Activated T-helper 17 cell treated with anti-CD3 and anti-CD28 coated beads, Interleukin-2, amount 50 U/mL, for 72 hours (primary cell): ENCODE measurements around the gene MUC12. TPM values are rescaled to one million over a fixed set of nuclear protein-coding genes. Genes with fewer than 3 reads are reported as not detected.
"Not testable (repeated sequence)": the region's sequence is repeated elsewhere in the genome, so short reads cannot be mapped to it uniquely, and the experiment has no call there.

Experiments used
- ATAC-seq: fragments of 150-1000 bp; cut with Tn5 transposase; replicated peaks from 2 replicates; pipeline ENCODE4 v1.10.0; 2021; ENCODE audit warnings: mild to moderate bottlenecking, moderate library complexity
- H3K27ac Mint-ChIP-seq: one replicate; pipeline ENCODE4 v1.8.0; 2022; ENCODE audit warnings: mixed read lengths
- H3K27me3 Mint-ChIP-seq: one replicate; pipeline ENCODE4 v1.8.0; 2022; ENCODE audit warnings: mixed read lengths
- H3K36me3 Mint-ChIP-seq: one replicate; pipeline ENCODE4 v1.8.0; 2022; ENCODE audit warnings: low read depth, mild to moderate bottlenecking, mixed read lengths
- H3K4me1 Mint-ChIP-seq: one replicate; pipeline ENCODE4 v1.8.0; 2022; ENCODE audit warnings: mixed read lengths
- H3K4me3 Mint-ChIP-seq: one replicate; pipeline ENCODE4 v1.8.0; 2022; ENCODE audit warnings: mild to moderate bottlenecking, mixed read lengths
- H3K9me3 Mint-ChIP-seq: one replicate; pipeline ENCODE4 v1.8.0; 2022; ENCODE audit warnings: mixed read lengths
- total RNA-seq, 2 donors: library from RNA; stranded (reverse); gene quantifications; one replicate each; pipeline ENCODE4 v1.2.3, GENCODE V29; 2022

Gene MUC12
- total RNA-seq, 2 donors from 2014 or later = 0.79 to 0.93 TPM

DNA sequence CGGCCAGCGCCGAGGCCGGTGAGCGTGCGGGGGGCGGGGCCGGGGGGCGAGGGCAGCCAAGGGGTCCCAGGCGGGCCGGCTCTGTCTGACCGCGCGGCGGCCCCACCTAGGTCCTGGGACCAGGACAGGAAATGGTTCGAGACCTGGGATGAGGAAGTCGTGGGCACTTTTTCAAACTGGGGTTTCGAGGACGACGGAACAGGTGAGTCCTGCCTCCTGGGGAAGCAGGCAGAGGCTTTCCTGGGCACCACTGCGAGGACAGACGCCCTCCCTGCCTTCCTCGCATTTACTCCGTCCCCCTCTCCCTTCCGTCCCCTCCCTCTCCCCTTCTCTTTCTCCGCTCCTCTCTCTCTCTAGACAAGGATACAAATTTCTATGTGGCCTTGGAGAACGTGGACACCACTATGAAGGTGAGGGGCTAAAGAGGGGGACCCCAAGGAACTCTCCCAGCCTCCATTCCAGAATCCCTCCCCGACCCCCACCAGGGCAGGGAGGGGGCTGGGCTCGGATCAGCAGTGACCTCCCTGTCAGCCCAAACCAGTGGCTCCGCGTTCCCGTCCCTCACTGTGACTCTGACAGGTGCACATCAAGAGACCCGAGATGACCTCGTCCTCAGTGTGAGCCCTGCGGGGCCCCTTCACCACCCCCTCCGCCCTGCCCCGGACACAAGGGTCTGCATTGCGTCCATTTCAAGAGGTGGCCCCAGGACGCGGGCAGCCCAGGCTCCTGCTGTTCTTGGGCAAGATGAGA, 2.6 kb upstream of the MUC12 start:
- Mint-ChIP-seq H3K36me3 (no peaks in the 10 kb centered on the region), H3K27me3 (peaks cover 50% of the 10 kb centered on the region), H3K9me3 (no peaks in the 10 kb centered on the region), H3K27ac (no peak overlapping the region), H3K4me3 (peak overlapping the region; percentile 16), H3K4me1 (peaks cover 12% of the 10 kb centered on the region)
- peak; percentile 16 for ATAC-seq

- Mint-ChIP-seq H3K4me3 (peak overlapping the region; percentile 16), H3K27me3 (peaks cover 53% of the 10 kb centered on the region), H3K36me3 (no peaks in the 10 kb centered on the region), H3K27ac (no peak overlapping the region), H3K4me1 (peaks cover 12% of the 10 kb centered on the region), H3K9me3 (no peaks in the 10 kb centered on the region)
- no peak for ATAC-seq
Observed at GRCh38 chr7:100967292-100967863, 2.0 kb upstream of the MUC12 start.

DNA sequence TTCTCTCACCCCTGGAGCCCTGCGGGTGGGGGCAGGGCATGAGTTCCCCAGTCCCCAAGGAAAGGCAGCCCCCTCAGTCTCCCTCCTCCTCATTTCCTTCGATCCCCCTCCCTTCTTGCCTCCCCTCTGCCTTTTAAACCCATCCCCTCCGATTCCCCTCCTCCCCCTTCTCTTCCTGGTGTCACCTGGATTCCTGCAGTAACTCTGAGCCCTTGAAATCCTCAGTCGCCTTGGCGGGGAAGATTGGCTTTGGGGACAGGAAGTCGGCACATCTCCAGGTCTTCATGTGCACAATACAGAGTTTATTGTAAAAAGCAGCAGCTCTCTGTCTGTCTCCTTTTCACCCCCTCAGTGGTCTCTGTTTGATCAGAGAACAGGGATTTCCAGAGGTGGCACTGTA, 1.3 kb upstream of the MUC12 start:
- Mint-ChIP-seq H3K4me1 (peaks cover 12% of the 10 kb centered on the region), H3K27me3 (peaks cover 53% of the 10 kb centered on the region), H3K4me3 (no peak overlapping the region), H3K36me3 (no peaks in the 10 kb centered on the region), H3K27ac (no peak overlapping the region), H3K9me3 (no peaks in the 10 kb centered on the region)
- no peak for ATAC-seq

GRCh38 chr7:100968650-100969049, 715 bp upstream of the MUC12 start:
- Mint-ChIP-seq H3K9me3 (no peaks in the 10 kb centered on the region), H3K27ac (no peak overlapping the region), H3K36me3 (no peaks in the 10 kb centered on the region), H3K27me3 (peaks cover 50% of the 10 kb centered on the region), H3K4me3 (no peak overlapping the region), H3K4me1 (peaks cover 12% of the 10 kb centered on the region)
- ATAC-seq = no peak

- no peak overlapping the region for H3K4me3 Mint-ChIP-seq
- peaks cover 7% of the 10 kb centered on the region for H3K4me1 Mint-ChIP-seq
- H3K27me3 Mint-ChIP-seq = peaks cover 45% of the 10 kb centered on the region
- ATAC-seq = peak; percentile 7
- no peak overlapping the region for H3K27ac Mint-ChIP-seq
- no peaks in the 10 kb centered on the region for H3K36me3 Mint-ChIP-seq
- H3K9me3 Mint-ChIP-seq = no peaks in the 10 kb centered on the region
Observed at GRCh38 chr7:100971111-100972001, 2.0 kb downstream of the MUC12 start.

GRCh38 chr7:100972002-100972347, 2.6 kb downstream of the MUC12 start:
- H3K9me3 Mint-ChIP-seq = no peaks in the 10 kb centered on the region
- ATAC-seq = peak; percentile 14
- H3K36me3 Mint-ChIP-seq = no peaks in the 10 kb centered on the region

DNA sequence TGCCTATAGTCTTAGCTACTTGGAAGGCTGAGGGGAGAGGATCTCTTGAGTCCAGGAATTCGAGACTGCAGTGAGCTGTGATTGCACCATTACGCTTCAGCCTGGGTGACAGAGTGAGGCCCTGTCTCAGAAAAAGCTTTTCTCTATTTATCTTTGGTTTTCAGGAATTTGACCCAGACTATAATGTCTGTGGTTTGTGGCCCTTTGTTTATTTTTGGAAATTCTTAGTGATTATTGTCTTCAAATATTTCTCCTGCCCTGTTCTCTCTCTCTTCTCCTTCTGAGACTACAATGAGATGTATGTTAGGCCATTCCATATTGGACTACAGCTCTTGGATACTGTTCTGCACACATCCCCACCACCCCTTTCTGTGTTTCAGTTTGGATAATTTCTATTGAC, 4.7 kb downstream of the MUC12 start:
- Mint-ChIP-seq H3K4me1 (no peaks in the 10 kb centered on the region), H3K9me3 (no peaks in the 10 kb centered on the region), H3K4me3 (no peak overlapping the region), H3K27ac (no peak overlapping the region), H3K27me3 (peaks cover 23% of the 10 kb centered on the region), H3K36me3 (no peaks in the 10 kb centered on the region)
- ATAC-seq = no peak

More at GRCh38 chr7:100972002-100972347, 2.6 kb downstream of the MUC12 start:
- H3K27me3 Mint-ChIP-seq = peaks cover 42% of the 10 kb centered on the region
- H3K27ac Mint-ChIP-seq = no peak overlapping the region
- H3K4me3 Mint-ChIP-seq = no peak overlapping the region
- peaks cover 7% of the 10 kb centered on the region for H3K4me1 Mint-ChIP-seq

DNA sequence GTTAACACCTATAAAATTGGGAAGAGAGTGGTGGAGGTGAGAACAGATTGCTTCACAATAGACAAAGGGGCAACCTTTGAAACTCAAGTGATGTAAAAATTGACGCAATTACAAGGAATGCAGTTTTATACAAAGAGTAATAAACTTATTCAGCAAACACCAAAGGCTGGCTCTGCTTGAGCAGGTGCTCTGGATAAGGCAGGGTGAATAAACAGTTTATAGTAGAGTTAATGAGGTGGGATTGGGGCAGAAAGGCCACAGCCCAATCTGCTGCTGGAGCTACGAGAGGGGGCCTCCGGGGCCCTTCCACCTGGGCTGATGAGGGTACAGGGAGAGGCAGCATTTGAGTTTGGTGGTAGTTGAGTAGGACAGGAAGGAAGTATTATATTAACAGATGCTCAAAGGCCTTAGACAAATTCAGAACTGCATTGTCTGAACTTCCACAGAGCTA, 6.0 kb downstream of the MUC12 start:
- Mint-ChIP-seq H3K27me3 (peaks cover 18% of the 10 kb centered on the region), H3K36me3 (no peaks in the 10 kb centered on the region), H3K27ac (no peak overlapping the region), H3K9me3 (no peaks in the 10 kb centered on the region), H3K4me3 (no peak overlapping the region), H3K4me1 (no peaks in the 10 kb centered on the region)
- ATAC-seq = no peak

GRCh38 chr7:100978300-100978699, 8.9 kb downstream of the MUC12 start:
- Mint-ChIP-seq H3K27me3 (peaks cover 7% of the 10 kb centered on the region), H3K9me3 (no peaks in the 10 kb centered on the region), H3K27ac (no peak overlapping the region), H3K4me1 (no peaks in the 10 kb centered on the region), H3K36me3 (no peaks in the 10 kb centered on the region), H3K4me3 (no peak overlapping the region)
- no peak for ATAC-seq

DNA sequence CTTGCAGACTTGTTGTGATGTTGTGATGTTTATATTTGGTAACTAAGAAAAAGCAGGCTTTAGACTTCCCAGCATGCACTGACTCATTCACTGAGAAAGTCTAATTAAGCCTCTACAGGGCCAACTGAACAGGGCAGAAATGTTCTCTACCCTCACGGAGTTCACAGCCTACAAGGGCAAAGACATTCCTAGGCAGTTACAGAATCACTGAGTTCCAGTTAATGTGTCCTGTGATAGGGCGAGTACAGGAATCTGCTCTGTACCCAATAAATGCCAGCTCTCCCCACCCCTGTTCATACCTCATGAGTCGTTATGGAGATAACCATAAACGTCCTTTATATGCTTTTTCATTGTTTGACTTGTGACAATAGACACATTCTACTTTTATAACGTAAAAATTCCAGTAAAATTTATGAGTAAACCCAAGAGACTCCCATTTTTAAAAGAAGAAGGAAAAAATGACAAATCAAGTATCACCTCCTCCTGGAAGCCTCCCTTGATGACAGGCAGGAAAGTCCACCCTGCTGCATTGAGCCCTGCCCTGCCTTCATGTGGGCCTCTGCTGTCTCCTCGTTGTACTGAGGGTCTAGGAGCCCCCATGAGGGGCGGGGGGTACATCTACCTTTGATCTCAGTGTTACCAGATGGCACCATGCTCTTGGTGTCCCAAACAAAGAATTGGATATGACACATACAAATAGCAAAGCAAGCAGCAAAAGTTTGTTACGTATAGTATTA, 14.3 kb downstream of the MUC12 start:
- Mint-ChIP-seq H3K36me3 (no peaks in the 10 kb centered on the region), H3K27ac (no peak overlapping the region), H3K27me3 (no peaks in the 10 kb centered on the region), H3K9me3 (no peaks in the 10 kb centered on the region), H3K4me3 (no peak overlapping the region), H3K4me1 (no peaks in the 10 kb centered on the region)
- ATAC-seq = no peak

- not testable (repeated sequence) for H3K4me1 Mint-ChIP-seq, H3K27ac Mint-ChIP-seq, H3K9me3 Mint-ChIP-seq, H3K36me3 Mint-ChIP-seq, ATAC-seq, H3K27me3 Mint-ChIP-seq, H3K4me3 Mint-ChIP-seq
Observed at GRCh38 chr7:100984241-100984918, 15.0 kb downstream of the MUC12 start.

GRCh38 chr7:100985033-100985797, 15.8 kb downstream of the MUC12 start:
- not testable (repeated sequence) for H3K4me1 Mint-ChIP-seq, H3K27me3 Mint-ChIP-seq, ATAC-seq, H3K4me3 Mint-ChIP-seq, H3K9me3 Mint-ChIP-seq, H3K27ac Mint-ChIP-seq, H3K36me3 Mint-ChIP-seq

DNA sequence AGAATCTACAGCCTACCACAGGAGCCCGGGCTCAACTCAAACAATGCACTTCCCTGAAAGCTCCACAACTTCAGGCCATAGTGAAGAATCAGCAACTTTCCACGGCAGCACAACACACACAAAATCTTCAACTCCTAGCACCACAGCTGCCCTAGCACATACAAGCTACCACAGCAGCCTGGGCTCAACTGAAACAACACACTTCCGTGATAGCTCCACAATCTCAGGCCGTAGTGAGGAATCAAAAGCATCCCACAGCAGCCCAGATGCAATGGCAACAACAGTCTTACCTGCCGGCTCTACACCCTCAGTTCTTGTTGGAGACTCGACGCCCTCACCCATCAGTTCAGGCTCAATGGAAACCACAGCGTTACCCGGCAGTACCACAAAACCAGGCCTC, 22.3 kb downstream of the MUC12 start:
- Mint-ChIP-seq H3K27ac (no peak overlapping the region), H3K4me1 (no peaks in the 10 kb centered on the region), H3K27me3 (no peaks in the 10 kb centered on the region), H3K9me3 (no peaks in the 10 kb centered on the region), H3K4me3 (no peak overlapping the region), H3K36me3 (no peaks in the 10 kb centered on the region)
- ATAC-seq = no peak
